Measurements from ENCODE around the gene CENPK. TPM values are rescaled to one million over a fixed set of nuclear protein-coding genes. Genes with fewer than 3 reads are reported as not detected.

The CENPK gene
- total and polyA plus RNA-seq, 9 of the 15 experiments (the other 6 are each of a cell fraction or from before 2014, with no cell fraction given) = 30.8 to 134 (median 69.0) TPM

DNA sequence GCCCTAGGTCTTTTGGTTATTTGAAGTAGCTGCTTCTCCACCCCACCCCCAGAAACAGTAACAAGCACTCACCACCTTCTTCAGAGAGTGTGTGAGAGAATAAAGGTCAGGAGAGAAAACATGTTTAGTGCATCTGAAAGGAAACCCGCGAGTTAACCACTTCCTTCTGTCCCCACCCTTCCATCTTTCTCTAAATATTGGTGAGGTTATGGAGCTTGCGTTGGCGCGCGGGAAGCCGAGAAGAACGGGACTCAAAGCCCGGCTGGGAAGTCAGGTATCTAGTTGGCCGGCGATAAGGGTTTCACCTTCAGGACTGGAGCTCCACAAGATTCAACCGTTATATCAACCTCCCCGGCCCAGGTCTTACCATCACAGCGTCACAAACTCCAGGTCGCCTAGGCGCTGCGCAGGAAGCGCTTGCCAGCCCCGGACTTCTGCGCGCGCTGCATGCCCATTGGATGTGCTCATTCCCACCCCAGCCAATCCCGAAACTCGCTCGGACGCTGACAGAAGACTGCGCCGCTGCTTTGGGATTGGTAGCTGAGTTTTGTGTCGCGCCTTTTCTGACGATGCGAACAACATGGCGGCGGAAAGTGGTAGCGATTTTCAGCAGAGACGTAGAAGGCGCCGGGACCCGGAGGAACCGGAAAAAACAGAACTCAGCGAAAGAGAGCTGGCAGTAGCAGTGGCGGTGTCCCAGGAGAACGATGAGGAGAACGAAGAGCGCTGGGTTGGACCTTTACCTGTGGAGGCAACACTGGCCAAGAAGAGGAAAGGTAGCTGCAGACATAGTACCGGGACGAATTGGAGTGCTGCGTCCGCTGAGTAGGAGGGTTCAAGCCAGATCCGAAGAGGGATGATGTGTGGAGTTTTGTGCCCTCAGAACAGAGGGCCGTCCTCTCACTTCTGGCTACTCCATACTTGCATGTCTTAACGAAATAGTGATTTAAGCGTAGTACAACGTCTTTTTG, at the start of gene CENPK, which contains the start of gene PPWD1 (continued):
- TF ChIP-seq, protein P1, sequence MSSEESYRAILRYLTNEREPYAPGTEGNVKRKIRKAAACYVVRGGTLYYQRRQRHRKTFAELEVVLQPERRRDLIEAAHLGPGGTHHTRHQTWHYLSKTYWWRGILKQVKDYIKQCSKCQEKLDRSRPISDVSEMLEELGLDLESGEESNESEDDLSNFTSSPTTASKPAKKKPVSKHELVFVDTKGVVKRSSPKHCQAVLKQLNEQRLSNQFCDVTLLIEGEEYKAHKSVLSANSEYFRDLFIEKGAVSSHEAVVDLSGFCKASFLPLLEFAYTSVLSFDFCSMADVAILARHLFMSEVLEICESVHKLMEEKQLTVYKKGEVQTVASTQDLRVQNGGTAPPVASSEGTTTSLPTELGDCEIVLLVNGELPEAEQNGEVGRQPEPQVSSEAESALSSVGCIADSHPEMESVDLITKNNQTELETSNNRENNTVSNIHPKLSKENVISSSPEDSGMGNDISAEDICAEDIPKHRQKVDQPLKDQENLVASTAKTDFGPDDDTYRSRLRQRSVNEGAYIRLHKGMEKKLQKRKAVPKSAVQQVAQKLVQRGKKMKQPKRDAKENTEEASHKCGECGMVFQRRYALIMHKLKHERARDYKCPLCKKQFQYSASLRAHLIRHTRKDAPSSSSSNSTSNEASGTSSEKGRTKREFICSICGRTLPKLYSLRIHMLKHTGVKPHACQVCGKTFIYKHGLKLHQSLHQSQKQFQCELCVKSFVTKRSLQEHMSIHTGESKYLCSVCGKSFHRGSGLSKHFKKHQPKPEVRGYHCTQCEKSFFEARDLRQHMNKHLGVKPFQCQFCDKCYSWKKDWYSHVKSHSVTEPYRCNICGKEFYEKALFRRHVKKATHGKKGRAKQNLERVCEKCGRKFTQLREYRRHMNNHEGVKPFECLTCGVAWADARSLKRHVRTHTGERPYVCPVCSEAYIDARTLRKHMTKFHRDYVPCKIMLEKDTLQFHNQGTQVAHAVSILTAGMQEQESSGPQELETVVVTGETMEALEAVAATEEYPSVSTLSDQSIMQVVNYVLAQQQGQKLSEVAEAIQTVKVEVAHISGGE (CRISPR knock-in tag; IDR thresholded peaks at IDR 0.05) = peak in 1 of 3 experiments; percentile 66; a peak in 2 of 6 replicates
- TF ChIP-seq, protein P2, sequence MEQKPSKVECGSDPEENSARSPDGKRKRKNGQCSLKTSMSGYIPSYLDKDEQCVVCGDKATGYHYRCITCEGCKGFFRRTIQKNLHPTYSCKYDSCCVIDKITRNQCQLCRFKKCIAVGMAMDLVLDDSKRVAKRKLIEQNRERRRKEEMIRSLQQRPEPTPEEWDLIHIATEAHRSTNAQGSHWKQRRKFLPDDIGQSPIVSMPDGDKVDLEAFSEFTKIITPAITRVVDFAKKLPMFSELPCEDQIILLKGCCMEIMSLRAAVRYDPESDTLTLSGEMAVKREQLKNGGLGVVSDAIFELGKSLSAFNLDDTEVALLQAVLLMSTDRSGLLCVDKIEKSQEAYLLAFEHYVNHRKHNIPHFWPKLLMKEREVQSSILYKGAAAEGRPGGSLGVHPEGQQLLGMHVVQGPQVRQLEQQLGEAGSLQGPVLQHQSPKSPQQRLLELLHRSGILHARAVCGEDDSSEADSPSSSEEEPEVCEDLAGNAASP (IDR thresholded peaks at IDR 0.05) = no peak
- TF ChIP-seq, protein P3, sequence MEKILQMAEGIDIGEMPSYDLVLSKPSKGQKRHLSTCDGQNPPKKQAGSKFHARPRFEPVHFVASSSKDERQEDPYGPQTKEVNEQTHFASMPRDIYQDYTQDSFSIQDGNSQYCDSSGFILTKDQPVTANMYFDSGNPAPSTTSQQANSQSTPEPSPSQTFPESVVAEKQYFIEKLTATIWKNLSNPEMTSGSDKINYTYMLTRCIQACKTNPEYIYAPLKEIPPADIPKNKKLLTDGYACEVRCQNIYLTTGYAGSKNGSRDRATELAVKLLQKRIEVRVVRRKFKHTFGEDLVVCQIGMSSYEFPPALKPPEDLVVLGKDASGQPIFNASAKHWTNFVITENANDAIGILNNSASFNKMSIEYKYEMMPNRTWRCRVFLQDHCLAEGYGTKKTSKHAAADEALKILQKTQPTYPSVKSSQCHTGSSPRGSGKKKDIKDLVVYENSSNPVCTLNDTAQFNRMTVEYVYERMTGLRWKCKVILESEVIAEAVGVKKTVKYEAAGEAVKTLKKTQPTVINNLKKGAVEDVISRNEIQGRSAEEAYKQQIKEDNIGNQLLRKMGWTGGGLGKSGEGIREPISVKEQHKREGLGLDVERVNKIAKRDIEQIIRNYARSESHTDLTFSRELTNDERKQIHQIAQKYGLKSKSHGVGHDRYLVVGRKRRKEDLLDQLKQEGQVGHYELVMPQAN (IDR thresholded peaks at IDR 0.05; ENCODE audit: borderline replicate concordance) = peak; percentile 41
- TF ChIP-seq PCBP2 (IDR thresholded peaks at IDR 0.05; ENCODE audit: low read depth, low read length, poor library complexity, severe bottlenecking) = no peak
- TF ChIP-seq BHLHE40 (IDR thresholded peaks at IDR 0.05; ENCODE audit: low read length) = 0 out of 2 replicates have a peak, but pooled peaks have one; percentile 11
- TF ChIP-seq, protein P4, sequence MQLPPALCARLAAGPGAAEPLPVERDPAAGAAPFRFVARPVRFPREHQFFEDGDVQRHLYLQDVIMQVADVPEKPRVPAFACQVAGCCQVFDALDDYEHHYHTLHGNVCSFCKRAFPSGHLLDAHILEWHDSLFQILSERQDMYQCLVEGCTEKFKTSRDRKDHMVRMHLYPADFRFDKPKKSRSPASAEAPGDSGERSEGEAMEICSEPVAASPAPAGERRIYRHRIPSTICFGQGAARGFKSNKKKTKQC (CRISPR knock-in tag; IDR thresholded peaks at IDR 0.05) = no peak; the same call in 1 of the 2 replicates
- no peak for TF ChIP-seq PURB (CRISPR knock-in tag; IDR thresholded peaks at IDR 0.05; ENCODE audit: low read depth)
- peak in 1 of 2 experiments; percentile 44; a peak in 1 of 4 replicates for TF ChIP-seq ARNT (IDR thresholded peaks at IDR 0.05)
- TF ChIP-seq POLR2H (tag; IDR thresholded peaks at IDR 0.05; ENCODE audit: low read depth) = peak; percentile 92
- TF ChIP-seq SMC3 (conservative IDR thresholded peaks at IDR 0.05; ENCODE audit: insufficient read depth, low read depth, low read length) = no peak
- peak; percentile 88 for TF ChIP-seq FOS (IDR thresholded peaks at IDR 0.05; ENCODE audit: extremely low read depth, insufficient read length)
- TF ChIP-seq DNMT1 (IDR thresholded peaks at IDR 0.05) = 0 out of 2 replicates have a peak, but pooled peaks have one; percentile 48
- no peak for TF ChIP-seq SAFB2 (IDR thresholded peaks at IDR 0.05; ENCODE audit: borderline replicate concordance, low read depth, low read length, severe bottlenecking)

Measured in K562 (cell line).